GM12872 (cell line): ENCODE data around the gene CDC27.

Experiments
- TF ChIP-seq, protein P1 (sequence below): IDR thresholded peaks from 3 replicates; pipeline ENCODE4 v1.5.1; 2011; ENCODE audit warnings: low read depth, mild to moderate bottlenecking, low read length, moderate library complexity; ENCODE audit not compliant: insufficient read depth

The CDC27 gene

DNA sequence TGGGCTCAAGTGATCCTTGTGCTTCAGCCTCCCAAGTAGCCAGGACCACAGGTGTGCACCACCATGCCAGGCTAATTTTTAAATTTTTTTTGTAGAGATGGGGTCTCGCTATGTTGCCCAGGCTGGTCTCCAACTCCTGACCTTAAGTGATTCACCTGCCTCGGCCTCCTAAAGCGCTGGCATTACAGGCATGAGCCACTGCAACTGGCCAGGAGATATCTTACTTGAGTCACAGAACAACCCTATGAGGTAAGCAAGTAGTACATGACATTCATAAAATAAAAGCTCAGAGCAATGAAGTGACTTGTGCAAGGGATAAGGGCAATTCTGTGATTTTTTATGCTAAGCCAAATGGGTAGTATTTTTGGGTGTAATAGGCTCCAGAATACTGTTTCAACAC, 57.3 kb downstream of the CDC27 start:
- TF ChIP-seq, protein P1, sequence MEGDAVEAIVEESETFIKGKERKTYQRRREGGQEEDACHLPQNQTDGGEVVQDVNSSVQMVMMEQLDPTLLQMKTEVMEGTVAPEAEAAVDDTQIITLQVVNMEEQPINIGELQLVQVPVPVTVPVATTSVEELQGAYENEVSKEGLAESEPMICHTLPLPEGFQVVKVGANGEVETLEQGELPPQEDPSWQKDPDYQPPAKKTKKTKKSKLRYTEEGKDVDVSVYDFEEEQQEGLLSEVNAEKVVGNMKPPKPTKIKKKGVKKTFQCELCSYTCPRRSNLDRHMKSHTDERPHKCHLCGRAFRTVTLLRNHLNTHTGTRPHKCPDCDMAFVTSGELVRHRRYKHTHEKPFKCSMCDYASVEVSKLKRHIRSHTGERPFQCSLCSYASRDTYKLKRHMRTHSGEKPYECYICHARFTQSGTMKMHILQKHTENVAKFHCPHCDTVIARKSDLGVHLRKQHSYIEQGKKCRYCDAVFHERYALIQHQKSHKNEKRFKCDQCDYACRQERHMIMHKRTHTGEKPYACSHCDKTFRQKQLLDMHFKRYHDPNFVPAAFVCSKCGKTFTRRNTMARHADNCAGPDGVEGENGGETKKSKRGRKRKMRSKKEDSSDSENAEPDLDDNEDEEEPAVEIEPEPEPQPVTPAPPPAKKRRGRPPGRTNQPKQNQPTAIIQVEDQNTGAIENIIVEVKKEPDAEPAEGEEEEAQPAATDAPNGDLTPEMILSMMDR, result no peak

DNA sequence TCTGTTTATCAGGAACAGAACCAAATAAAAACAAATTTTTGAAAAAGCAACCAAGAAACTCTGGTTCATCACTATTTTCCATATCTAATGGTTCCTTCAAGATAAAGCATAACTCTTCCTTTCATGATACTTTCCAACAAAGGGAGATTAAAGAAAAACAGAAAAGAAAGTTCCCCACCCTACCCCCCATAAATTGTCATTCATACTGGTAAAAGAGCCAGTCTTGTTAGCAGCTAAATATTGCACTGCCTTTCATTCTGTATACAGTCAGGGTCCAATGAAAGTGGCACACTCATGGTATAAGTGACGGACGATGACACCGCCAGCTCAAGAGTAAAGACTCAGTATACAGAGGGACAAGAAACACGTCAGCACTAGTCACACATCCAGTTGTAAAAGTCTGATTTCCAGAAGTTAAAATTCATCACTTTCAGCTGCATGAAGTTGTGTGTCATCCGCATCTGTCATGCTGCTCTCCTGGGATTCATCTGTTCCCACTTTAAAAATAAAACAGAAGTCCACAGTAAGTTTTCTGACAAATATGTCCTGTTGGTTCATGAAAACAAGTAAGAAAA, 68.5 kb downstream of the CDC27 start:
- TF ChIP-seq, protein P1, result no peak

DNA sequence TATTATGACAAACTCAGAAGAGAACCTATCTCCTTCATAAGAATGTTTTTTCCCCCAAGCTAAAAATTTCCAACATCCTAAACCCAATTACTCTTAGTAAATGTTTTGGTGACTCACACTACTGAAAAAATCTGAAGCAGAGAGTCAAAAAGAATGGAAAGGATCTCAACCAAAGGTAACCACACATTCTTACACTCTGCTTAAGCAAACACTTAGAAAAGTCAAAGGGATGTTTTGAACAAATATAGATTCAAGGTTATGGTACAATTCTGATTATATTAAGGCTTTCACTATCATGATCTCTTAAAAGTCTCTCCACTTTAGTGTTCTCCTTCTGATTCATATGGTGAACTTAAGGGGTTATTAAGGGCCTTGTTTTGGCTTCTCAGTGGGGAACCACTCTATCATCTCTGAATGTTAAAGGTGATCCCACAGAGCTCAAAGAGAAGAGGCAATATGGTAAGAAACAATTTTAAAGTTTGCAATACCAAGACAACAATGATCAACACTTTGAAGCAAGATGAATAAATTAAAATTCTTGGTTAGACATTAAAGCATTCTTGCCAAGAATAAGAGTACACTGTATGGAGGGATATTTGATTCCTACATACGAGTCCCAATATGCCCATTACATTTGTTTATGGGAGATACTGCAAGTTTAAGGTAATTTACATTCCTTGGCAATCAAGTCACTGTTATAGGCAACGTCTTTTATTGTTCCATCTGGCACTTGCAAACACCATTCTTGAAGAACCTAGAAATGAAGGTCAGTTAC, 69.2 kb downstream of the CDC27 start:
- TF ChIP-seq, protein P1, result no peak

DNA sequence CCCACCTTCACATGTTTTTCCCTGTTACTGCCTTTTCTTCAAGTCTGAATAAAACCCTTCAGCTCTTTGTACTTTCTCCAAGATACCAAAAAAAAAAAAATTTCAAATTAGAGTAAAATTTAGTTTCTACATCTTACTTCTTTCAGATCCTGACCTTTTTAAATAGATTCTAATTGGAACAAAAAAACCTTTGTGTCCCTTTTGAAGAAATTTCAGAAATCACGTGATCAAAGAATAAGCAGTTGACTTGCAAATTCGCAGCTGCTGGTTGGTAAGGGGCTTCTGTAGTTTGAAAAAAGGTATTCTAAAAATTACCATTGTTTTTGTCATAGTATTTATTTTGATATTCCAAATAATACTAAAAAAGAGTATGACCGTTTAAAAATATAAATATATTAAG, 71.7 kb downstream of the CDC27 start:
- TF ChIP-seq, protein P1, result no peak

DNA sequence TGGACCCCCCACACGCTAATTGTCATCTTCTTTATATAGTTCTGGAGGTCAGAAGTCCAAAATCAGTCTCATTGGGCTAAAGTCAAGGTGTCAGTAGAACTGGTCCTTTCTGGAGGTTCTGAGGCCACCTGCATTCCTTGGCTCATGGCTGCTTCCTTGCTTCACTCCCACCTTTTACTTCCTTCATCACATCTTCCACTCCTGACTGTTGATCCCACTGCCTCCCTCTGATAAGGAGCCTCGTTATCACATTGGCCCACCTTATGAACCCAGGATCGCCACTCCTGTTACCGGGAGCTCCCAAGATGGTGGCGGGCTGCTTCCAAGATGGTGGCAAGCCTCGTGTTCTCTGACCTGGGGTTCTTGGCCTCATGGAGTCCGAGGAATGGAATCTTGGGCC, 83.0 kb downstream of the CDC27 start:
- TF ChIP-seq, protein P1, result no peak

DNA sequence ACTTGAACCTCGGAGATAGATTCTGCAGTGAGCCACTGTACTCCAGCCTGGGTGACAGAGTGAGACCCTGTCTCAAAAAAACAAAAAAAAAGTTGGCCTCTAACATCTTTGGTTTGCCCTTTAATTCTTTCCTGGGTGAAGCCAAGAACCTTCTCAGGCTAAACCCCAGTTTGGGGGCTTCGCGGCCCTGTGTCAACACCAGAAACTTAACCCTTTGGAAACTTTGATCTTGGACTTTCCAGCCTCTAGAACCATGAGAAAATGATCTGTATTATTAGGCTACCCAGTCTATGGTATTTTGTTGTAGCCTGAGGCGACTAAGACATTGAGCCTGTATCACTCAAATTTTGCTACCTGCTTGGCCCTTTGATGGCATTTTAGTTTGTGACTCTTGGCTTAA, 86.2 kb downstream of the CDC27 start:
- TF ChIP-seq, protein P1, result no peak

DNA sequence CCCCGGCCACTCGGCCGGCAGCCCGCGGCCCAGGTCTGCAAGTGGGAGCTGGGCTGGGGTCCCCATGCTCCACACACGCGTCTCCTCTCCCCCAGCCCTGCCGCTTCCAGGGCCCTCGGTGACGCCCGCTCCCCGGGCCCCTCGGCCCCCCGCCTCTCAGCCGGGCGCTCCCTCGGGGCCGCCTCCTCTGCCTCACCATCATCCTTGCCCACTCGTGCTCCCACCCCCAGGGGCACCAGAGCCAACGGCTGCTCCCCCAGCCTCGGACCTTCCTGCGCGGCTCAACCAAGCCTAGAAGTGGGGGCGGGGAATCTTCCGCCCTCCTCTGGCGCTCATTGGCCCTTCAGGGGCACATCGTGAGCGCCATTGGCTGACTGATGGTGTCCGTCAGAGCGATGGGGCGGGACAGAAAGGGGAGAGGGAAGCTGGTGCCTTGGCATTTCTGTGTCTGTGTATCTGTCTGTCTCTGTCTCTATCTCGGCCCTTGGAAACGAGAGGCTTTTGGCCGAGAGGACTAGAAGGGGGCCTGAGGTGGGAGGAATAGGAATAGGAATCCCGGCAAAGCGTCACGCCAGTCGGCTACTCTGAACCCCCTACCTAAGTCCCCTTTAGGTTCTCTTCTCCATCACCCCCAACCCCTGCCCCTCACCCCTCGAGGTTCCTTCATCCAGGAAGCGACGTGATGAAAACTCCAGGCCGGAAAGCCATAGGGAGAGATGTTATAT, 88.9 kb downstream of the CDC27 start:
- TF ChIP-seq, protein P1, result no peak
